Measurements from ENCODE around the gene KCTD17. TPM values are rescaled to one million over a fixed set of nuclear protein-coding genes. Genes with fewer than 3 reads are reported as not detected.

KCTD17 gene
- total and polyA plus RNA-seq, 2 of the 13 experiments (the other 11 are each of a cell fraction or from before 2014, with no cell fraction given), result 5.3 to 11.7 TPM

DNA sequence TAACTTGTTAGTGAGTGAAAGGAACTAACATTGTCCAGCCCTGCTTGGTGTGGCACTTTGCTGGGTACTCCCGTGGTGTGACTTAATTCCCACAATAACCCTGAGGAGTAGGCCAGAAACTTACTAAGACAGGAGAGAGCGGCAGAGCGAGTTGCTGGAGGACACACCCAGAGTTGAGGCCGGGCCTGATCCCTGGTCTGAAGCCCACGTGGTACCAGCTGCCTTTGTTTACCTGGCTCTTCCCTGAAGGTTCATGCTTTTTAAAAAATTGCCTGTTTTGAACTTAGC, 31.4 kb upstream of the KCTD17 start (continued):
- TF ChIP-seq, protein P1, sequence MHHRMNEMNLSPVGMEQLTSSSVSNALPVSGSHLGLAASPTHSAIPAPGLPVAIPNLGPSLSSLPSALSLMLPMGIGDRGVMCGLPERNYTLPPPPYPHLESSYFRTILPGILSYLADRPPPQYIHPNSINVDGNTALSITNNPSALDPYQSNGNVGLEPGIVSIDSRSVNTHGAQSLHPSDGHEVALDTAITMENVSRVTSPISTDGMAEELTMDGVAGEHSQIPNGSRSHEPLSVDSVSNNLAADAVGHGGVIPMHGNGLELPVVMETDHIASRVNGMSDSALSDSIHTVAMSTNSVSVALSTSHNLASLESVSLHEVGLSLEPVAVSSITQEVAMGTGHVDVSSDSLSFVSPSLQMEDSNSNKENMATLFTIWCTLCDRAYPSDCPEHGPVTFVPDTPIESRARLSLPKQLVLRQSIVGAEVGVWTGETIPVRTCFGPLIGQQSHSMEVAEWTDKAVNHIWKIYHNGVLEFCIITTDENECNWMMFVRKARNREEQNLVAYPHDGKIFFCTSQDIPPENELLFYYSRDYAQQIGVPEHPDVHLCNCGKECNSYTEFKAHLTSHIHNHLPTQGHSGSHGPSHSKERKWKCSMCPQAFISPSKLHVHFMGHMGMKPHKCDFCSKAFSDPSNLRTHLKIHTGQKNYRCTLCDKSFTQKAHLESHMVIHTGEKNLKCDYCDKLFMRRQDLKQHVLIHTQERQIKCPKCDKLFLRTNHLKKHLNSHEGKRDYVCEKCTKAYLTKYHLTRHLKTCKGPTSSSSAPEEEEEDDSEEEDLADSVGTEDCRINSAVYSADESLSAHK (CRISPR knock-in tag; IDR thresholded peaks at IDR 0.05; ENCODE audit: borderline replicate concordance), result no peak
- TF ChIP-seq FOSL1 (CRISPR knock-in tag; IDR thresholded peaks at IDR 0.05; ENCODE audit: borderline replicate concordance) (no peak), ZMAT3 (CRISPR knock-in tag; conservative IDR thresholded peaks at IDR 0.05) (no peak), HNF1B (CRISPR knock-in tag; IDR thresholded peaks at IDR 0.05) (no peak), TCF12 (IDR thresholded peaks at IDR 0.05) (no peak), TCF12 (CRISPR knock-in tag; IDR thresholded peaks at IDR 0.05) (no peak), NKX3-1 (CRISPR knock-in tag; IDR thresholded peaks at IDR 0.05) (no peak), WIZ (CRISPR knock-in tag; IDR thresholded peaks at IDR 0.05) (no peak), GTF2F1 (IDR thresholded peaks at IDR 0.05; ENCODE audit: low read length) (no peak), MIER3 (CRISPR knock-in tag; IDR thresholded peaks at IDR 0.05; ENCODE audit: borderline replicate concordance) (no peak), GATAD1 (CRISPR knock-in tag; IDR thresholded peaks at IDR 0.05) (no peak), CCDC6 (CRISPR knock-in tag; IDR thresholded peaks at IDR 0.05) (no peak), ZFP90 (CRISPR knock-in tag; IDR thresholded peaks at IDR 0.05; ENCODE audit: borderline replicate concordance) (no peak), ZNF264 (CRISPR knock-in tag; IDR thresholded peaks at IDR 0.05) (no peak), RBAK (CRISPR knock-in tag; IDR thresholded peaks at IDR 0.05) (no peak), IKZF5 (CRISPR knock-in tag; IDR thresholded peaks at IDR 0.05) (no peak; the same call in 1 of the 2 replicates), ZNF616 (CRISPR knock-in tag; IDR thresholded peaks at IDR 0.05; ENCODE audit: low read depth) (no peak)
- TF ChIP-seq, protein P2, sequence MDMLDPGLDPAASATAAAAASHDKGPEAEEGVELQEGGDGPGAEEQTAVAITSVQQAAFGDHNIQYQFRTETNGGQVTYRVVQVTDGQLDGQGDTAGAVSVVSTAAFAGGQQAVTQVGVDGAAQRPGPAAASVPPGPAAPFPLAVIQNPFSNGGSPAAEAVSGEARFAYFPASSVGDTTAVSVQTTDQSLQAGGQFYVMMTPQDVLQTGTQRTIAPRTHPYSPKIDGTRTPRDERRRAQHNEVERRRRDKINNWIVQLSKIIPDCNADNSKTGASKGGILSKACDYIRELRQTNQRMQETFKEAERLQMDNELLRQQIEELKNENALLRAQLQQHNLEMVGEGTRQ (IDR thresholded peaks at IDR 0.05; ENCODE audit: low read depth, low read length), result no peak
- TF ChIP-seq, protein P2 (CRISPR knock-in tag; IDR thresholded peaks at IDR 0.05; ENCODE audit: borderline replicate concordance), result peak; percentile 44; the same call in 1 of the 2 replicates
- TF ChIP-seq, protein P3, sequence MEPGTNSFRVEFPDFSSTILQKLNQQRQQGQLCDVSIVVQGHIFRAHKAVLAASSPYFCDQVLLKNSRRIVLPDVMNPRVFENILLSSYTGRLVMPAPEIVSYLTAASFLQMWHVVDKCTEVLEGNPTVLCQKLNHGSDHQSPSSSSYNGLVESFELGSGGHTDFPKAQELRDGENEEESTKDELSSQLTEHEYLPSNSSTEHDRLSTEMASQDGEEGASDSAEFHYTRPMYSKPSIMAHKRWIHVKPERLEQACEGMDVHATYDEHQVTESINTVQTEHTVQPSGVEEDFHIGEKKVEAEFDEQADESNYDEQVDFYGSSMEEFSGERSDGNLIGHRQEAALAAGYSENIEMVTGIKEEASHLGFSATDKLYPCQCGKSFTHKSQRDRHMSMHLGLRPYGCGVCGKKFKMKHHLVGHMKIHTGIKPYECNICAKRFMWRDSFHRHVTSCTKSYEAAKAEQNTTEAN (CRISPR knock-in tag; conservative IDR thresholded peaks at IDR 0.05), result peak; percentile 30; the same call in 1 of the 2 replicates
- TF ChIP-seq, protein P4, sequence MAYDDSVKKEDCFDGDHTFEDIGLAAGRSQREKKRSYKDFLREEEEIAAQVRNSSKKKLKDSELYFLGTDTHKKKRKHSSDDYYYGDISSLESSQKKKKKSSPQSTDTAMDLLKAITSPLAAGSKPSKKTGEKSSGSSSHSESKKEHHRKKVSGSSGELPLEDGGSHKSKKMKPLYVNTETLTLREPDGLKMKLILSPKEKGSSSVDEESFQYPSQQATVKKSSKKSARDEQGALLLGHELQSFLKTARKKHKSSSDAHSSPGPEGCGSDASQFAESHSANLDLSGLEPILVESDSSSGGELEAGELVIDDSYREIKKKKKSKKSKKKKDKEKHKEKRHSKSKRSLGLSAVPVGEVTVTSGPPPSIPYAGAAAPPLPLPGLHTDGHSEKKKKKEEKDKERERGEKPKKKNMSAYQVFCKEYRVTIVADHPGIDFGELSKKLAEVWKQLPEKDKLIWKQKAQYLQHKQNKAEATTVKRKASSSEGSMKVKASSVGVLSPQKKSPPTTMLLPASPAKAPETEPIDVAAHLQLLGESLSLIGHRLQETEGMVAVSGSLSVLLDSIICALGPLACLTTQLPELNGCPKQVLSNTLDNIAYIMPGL (CRISPR knock-in tag; IDR thresholded peaks at IDR 0.05; ENCODE audit: borderline replicate concordance in 1 of 2, low read depth in 1 of 2), result peak in 1 of 2 experiments; percentile 18; a peak in 1 of 4 replicates
